NT2/D1 (cell line): ENCODE measurements around the gene CCDC174.

Experiments used
- DNase-seq: peaks from one replicate; pipeline ENCODE4 v3.0.0-alpha.2; 2011; ENCODE audit warnings: low read depth, low spot score
- H3K27me3 ChIP-seq: 2 replicates; pipeline ENCODE4 v1.6.0; 2011; ENCODE audit warnings: mild to moderate bottlenecking; ENCODE audit not compliant: insufficient read length, insufficient read depth
- H3K36me3 ChIP-seq: 2 replicates; pipeline ENCODE4 v1.6.1; 2011; ENCODE audit warnings: mild to moderate bottlenecking, low read length, mixed read lengths; ENCODE audit not compliant: insufficient read depth, insufficient read length
- H3K4me1 ChIP-seq: 2 replicates; pipeline ENCODE4 v1.5.1; 2011; ENCODE audit not compliant: insufficient read depth, insufficient read length
- H3K4me3 ChIP-seq: 2 replicates; pipeline ENCODE4 v1.5.1; 2011; ENCODE audit warnings: low read depth; ENCODE audit not compliant: insufficient read length
- H3K9ac ChIP-seq: 2 replicates; pipeline ENCODE4 v1.6.0; 2011; ENCODE audit warnings: low read depth; ENCODE audit not compliant: insufficient read length
- H3K9me3 ChIP-seq: 2 replicates; pipeline ENCODE4 v1.5.1; 2011; ENCODE audit warnings: mild to moderate bottlenecking, low read length; ENCODE audit not compliant: insufficient read depth
- SUZ12 ChIP-seq: IDR thresholded peaks from 2 replicates; pipeline ENCODE4 v1.6.1; 2011; ENCODE audit not compliant: insufficient read length, insufficient read depth; ENCODE audit errors: extremely low read depth
- YY1 ChIP-seq: IDR thresholded peaks from 2 replicates; pipeline ENCODE4 v1.6.1; 2011; ENCODE audit not compliant: insufficient read length, insufficient read depth
- ZNF274 ChIP-seq: IDR thresholded peaks from 2 replicates; pipeline ENCODE4 v1.6.1; 2011; ENCODE audit warnings: mild to moderate bottlenecking, low read depth, low read length

The CCDC174 gene

DNA sequence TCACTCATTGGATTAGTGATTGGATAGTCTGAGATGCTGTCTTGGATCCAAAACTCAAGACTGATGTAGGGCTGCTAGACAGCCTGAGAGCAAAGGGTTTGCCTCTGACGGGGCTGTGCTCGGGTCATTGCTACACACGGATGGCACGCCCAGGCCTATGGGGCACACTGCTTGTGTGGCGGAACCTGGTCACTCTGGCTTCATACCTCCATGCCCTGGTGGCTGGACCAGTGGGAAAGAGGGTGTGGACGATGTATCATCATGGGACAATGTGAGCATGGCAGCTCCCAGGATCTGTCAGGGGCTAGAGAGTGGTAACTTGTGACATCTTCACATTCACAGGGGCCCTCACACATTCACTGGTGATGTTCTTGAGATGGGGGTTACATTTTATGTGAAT lies 18.1 kb upstream of the CCDC174 start:
- H3K27me3 ChIP-seq = no peaks in the 10 kb centered on the region
- no peaks in the 10 kb centered on the region for H3K36me3 ChIP-seq
- H3K4me3 ChIP-seq = no peak overlapping the region
- no peak for DNase-seq
- TF ChIP-seq ZNF274 (no peak), YY1 (no peak), SUZ12 (no peak)
- H3K9me3 ChIP-seq = peaks cover 7% of the 10 kb centered on the region; the same call in 1 of the 2 replicates
- no peak overlapping the region for H3K9ac ChIP-seq
- peaks cover 2% of the 10 kb centered on the region for H3K4me1 ChIP-seq

DNA sequence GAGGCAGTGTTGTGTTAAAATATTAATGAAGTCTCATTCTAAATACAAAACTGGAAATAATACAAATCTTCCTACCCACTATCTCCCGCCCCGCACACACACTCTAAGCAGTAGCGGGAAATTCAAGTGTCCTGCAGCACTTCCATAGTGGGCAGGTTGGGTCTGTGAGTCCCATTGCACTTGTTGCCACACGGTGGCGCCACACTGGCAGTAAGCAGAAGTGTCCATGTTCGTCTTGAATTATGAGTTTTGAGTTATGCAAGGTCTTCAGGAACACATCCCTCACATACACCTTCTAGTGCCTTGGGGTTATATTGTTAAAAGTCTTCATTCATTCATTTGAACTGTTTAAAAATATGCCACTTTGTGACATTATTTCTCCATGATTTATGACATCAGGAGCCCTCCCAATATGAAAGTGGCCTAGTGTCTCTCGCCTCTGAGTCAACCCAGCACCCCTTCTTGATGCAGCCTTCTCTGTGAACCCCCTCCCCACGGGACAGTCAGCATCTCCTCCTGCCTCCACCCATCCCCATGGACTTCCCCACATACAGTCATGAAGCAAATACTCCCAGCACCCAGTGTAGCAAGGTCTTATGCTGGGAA lies 17.6 kb upstream of the CCDC174 start:
- Histone ChIP-seq H3K9ac (no peak overlapping the region), H3K4me3 (no peak overlapping the region), H3K4me1 (peaks cover 2% of the 10 kb centered on the region), H3K27me3 (no peaks in the 10 kb centered on the region), H3K36me3 (no peaks in the 10 kb centered on the region), H3K9me3 (peaks cover 4% of the 10 kb centered on the region; the same call in 1 of the 2 replicates)
- no peak for DNase-seq
- no peak for TF ChIP-seq SUZ12
- TF ChIP-seq ZNF274 = no peak
- TF ChIP-seq YY1 = no peak

DNA sequence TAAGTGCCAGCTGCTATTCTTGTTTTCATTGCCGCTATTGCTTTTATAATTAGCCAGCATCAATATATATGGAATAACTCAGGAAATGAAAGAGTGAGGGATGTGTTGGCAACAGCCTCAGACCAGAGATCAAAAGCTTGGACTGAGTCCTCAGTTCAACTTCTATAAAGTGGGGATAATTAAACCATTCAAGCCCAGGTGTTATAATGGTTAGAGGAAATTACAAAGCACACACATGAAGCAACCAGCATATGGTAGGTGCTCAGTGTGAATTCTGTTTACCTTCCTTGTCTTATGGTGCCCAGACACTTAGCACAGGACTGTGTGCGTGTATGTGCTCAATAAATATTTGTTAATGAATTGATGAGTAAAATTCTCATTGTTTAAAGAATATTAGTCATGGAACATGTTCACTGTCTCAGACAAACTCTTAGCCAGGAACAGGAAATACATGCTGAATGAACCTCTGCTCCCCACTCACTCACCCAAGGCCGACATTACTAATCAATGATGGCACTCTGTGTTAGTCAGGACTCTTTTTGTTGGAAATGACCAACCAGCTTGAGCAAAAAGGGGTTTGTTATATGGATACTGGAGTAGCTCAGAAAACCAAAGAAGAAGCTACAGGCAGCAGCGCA lies 16.7 kb upstream of the CCDC174 start:
- H3K9ac ChIP-seq = no peak overlapping the region
- H3K4me1 ChIP-seq = peaks cover 2% of the 10 kb centered on the region
- H3K9me3 ChIP-seq = peaks cover 4% of the 10 kb centered on the region; the same call in 1 of the 2 replicates
- no peak for DNase-seq
- H3K4me3 ChIP-seq = no peak overlapping the region
- no peaks in the 10 kb centered on the region for H3K36me3 ChIP-seq
- no peaks in the 10 kb centered on the region for H3K27me3 ChIP-seq
- TF ChIP-seq ZNF274 (no peak), YY1 (no peak), SUZ12 (no peak)

DNA sequence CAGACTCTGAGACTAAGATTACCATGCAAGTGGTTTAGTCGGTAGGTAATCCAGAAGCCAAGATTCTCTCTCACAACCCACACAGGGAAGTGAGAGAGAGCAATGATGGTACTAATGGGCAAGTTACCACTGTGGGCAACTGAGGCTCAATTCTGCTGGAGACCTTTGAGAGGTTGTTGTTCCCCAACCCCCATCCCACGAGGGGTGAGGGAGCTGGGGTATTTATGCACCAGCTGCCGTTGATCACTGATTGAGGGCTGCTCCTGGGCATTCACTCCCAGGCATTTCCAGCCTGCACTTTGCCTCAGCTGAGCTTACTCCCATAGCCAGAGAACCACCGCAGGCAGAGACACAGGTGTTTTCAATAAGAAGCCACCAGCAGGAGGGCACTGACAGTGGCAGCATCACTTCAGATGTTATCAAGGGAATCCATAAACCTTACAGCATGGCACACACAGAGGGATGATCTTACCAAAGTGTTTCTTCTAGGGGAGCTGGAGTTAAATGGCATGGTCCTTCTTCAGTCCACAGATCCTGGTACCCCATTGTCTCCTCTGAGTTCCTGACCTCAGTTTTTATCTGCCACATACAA lies 15.0 kb upstream of the CCDC174 start:
- Histone ChIP-seq H3K9me3 (peaks cover 4% of the 10 kb centered on the region; the same call in 1 of the 2 replicates), H3K9ac (no peak overlapping the region), H3K4me3 (no peak overlapping the region), H3K36me3 (no peaks in the 10 kb centered on the region), H3K4me1 (peaks cover 4% of the 10 kb centered on the region), H3K27me3 (no peaks in the 10 kb centered on the region)
- no peak for TF ChIP-seq SUZ12
- no peak for TF ChIP-seq YY1
- TF ChIP-seq ZNF274 = no peak
- no peak for DNase-seq

DNA sequence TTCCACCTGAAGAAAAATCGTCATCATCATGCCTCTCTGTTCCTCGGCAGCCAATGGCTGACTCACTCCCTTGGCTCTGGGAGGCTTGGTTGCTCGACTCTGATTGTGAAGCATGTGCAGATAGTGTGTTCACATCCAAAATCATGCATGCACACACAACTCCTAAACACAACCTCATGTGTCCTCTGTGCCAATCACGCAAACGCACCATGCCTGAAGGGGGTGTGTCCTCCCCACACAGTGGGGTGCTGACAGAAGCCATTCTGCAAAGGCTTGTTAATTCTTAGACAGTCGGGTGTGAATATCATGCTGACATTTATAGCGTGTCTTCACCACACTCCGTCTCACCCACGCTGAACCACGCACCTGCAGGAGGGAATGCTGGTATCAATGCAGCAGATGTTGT lies 11.4 kb upstream of the CCDC174 start:
- TF ChIP-seq SUZ12 (no peak), YY1 (no peak), ZNF274 (no peak)
- H3K4me1 ChIP-seq = peaks cover 3% of the 10 kb centered on the region
- H3K9ac ChIP-seq = no peak overlapping the region
- H3K36me3 ChIP-seq = no peaks in the 10 kb centered on the region
- no peak for DNase-seq
- H3K4me3 ChIP-seq = no peak overlapping the region
- H3K27me3 ChIP-seq = no peaks in the 10 kb centered on the region
- peaks cover 4% of the 10 kb centered on the region; the same call in 1 of the 2 replicates for H3K9me3 ChIP-seq

DNA sequence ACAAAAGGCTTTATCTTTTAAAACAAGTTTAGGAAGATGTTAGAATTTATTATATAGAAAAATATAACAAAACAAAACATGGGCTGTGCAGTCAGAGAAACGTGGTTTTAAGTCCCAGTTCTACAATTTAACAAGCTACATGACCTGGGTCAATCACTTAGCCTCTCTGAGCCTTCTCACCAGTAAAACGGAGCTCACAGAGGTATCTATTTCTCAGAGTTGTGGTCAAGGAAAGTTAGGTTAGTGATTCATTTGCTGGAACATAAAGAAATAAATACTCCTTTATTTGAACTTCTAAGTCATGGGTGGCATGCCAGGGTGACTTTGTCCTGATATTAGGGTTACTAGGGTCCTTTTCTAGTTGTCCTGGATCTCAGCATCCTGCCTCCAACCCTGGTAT lies 10.8 kb upstream of the CCDC174 start:
- no peak for DNase-seq
- no peak overlapping the region for H3K9ac ChIP-seq
- H3K27me3 ChIP-seq = no peaks in the 10 kb centered on the region
- peaks cover 3% of the 10 kb centered on the region for H3K4me1 ChIP-seq
- H3K4me3 ChIP-seq = no peak overlapping the region
- H3K36me3 ChIP-seq = no peaks in the 10 kb centered on the region
- no peak for TF ChIP-seq YY1
- TF ChIP-seq SUZ12 = no peak
- TF ChIP-seq ZNF274 = no peak
- H3K9me3 ChIP-seq = peaks cover 2% of the 10 kb centered on the region; the same call in 1 of the 2 replicates

DNA sequence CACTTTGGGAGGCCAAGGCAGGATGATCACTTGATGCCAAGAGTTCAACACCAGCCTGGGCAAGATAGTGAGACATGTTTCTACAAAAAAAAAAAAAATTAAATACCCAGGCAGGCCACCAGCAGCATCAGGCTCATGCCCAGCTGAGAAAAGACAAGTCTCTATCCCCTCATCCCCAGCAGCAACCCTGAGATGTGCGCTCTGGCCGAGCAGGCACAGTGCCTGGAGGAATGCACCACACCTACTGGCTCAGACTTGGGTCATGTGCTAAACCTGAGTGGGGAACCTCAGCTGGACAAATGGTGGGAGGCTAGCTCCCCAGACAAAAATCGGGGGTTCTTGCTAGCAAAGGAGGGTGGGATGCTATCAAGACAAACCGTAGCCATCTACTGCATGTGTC lies 10.2 kb upstream of the CCDC174 start:
- Histone ChIP-seq H3K36me3 (no peaks in the 10 kb centered on the region), H3K9ac (no peak overlapping the region), H3K4me3 (no peak overlapping the region), H3K4me1 (peaks cover 3% of the 10 kb centered on the region), H3K9me3 (no peaks in the 10 kb centered on the region), H3K27me3 (no peaks in the 10 kb centered on the region)
- TF ChIP-seq SUZ12 = no peak
- TF ChIP-seq ZNF274 = no peak
- TF ChIP-seq YY1 = no peak
- no peak for DNase-seq
